Measurements from ENCODE around the gene GAD2. TPM values are rescaled to one million over a fixed set of nuclear protein-coding genes. Genes with fewer than 3 reads are reported as not detected.

GAD2 gene
- total RNA-seq, 4 donors from 2014 or later = not detected

DNA sequence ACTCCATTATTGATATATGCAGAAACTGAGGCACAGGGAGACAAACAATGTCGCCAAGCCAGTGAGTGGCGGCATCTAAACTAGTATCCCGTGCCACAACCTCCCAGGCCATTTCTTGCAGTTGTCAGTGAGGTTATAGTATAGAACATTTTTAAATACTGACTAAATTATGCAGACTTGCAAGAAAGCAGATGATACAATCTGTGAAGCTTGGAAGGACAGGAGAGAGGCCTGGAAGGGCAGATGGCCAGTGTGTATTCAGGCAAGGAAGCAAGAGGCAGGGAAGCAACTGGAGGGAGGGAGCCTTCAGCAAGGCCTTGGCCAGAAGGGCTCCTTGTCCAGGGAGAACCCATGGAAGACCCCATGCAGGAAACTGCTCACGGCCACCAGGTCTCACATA is 111.2 kb downstream of the GAD2 start:
- H3K4me3 ChIP-seq = no peak overlapping the region
- H3K27ac ChIP-seq = no peak overlapping the region
- no peak for DNase-seq (ENCODE audit: low spot score in 2 of 2)
- no peaks in the 10 kb centered on the region for H3K9me3 ChIP-seq
- 93 to 94% methylated on average over 4 of the region's 4 CpGs for WGBS, 2 donors
- H3K36me3 ChIP-seq = no peaks in the 10 kb centered on the region
- TF ChIP-seq POLR2A (IDR thresholded peaks at IDR 0.05) (no peak), CTCF (IDR thresholded peaks at IDR 0.05) (no peak), EP300 (IDR thresholded peaks at IDR 0.05) (no peak)
- H3K27me3 ChIP-seq = no peaks in the 10 kb centered on the region
- H3K4me1 ChIP-seq = no peaks in the 10 kb centered on the region

GRCh38 chr10:26331371-26331770 is 114.8 kb downstream of the GAD2 start:
- DNase-seq (ENCODE audit: low spot score in 2 of 2) = no peak
- WGBS, 2 donors = 35 to 40% methylated on average over 3 of the region's 3 CpGs
- Histone ChIP-seq H3K36me3 (no peaks in the 10 kb centered on the region), H3K4me1 (no peaks in the 10 kb centered on the region), H3K27me3 (no peaks in the 10 kb centered on the region), H3K4me3 (no peak overlapping the region), H3K9me3 (peaks cover 0 to 20% (median 5%) of the 10 kb centered on the region in 4 donors), H3K27ac (no peak overlapping the region)
- TF ChIP-seq EP300 (IDR thresholded peaks at IDR 0.05) = no peak
- TF ChIP-seq POLR2A (IDR thresholded peaks at IDR 0.05) = no peak
- TF ChIP-seq CTCF (IDR thresholded peaks at IDR 0.05) = no peak

- H3K36me3 ChIP-seq = no peaks in the 10 kb centered on the region
- no peak overlapping the region for H3K4me3 ChIP-seq
- no peaks in the 10 kb centered on the region for H3K27me3 ChIP-seq
- TF ChIP-seq CTCF (IDR thresholded peaks at IDR 0.05) (no peak), EP300 (IDR thresholded peaks at IDR 0.05) (no peak), POLR2A (IDR thresholded peaks at IDR 0.05) (no peak)
- H3K27ac ChIP-seq = no peak overlapping the region
- 76 to 88% methylated on average over 4 of the region's 4 CpGs for WGBS, 2 donors
- peaks cover 0 to 20% (median 5%) of the 10 kb centered on the region in 4 donors for H3K9me3 ChIP-seq
- no peaks in the 10 kb centered on the region for H3K4me1 ChIP-seq
- no peak for DNase-seq (ENCODE audit: low spot score in 2 of 2)
These were observed 117.8 kb downstream of the GAD2 start for GRCh38 chr10:26334232-26334931.

- Histone ChIP-seq H3K9me3 (peaks cover 0 to 20% (median 5%) of the 10 kb centered on the region in 4 donors), H3K36me3 (no peaks in the 10 kb centered on the region), H3K27ac (no peak overlapping the region), H3K4me3 (peak overlapping the region in 2 of 4 donors; percentile 12 to 27), H3K4me1 (no peaks in the 10 kb centered on the region), H3K27me3 (no peaks in the 10 kb centered on the region)
- TF ChIP-seq POLR2A (IDR thresholded peaks at IDR 0.05) (no peak), EP300 (IDR thresholded peaks at IDR 0.05) (no peak), CTCF (IDR thresholded peaks at IDR 0.05) (peak; percentile 45 to 74 (median 72))
- WGBS, 2 donors = 16 to 17% methylated on average over 7 of the region's 7 CpGs
- peak in 1 of 2 donors; percentile 23 for DNase-seq (ENCODE audit: low spot score in 2 of 2)
These were observed 118.5 kb downstream of the GAD2 start for GRCh38 chr10:26334932-26335573.

- Histone ChIP-seq H3K4me1 (no peaks in the 10 kb centered on the region), H3K9me3 (peaks cover 0 to 20% (median 5%) of the 10 kb centered on the region in 4 donors), H3K4me3 (peak overlapping the region in 2 of 4 donors; percentile 12 to 27), H3K36me3 (no peaks in the 10 kb centered on the region), H3K27me3 (no peaks in the 10 kb centered on the region), H3K27ac (no peak overlapping the region)
- TF ChIP-seq CTCF (IDR thresholded peaks at IDR 0.05) = no peak
- TF ChIP-seq EP300 (IDR thresholded peaks at IDR 0.05) = no peak
- TF ChIP-seq POLR2A (IDR thresholded peaks at IDR 0.05) = no peak
- no peak for DNase-seq (ENCODE audit: low spot score in 2 of 2)
- 63 to 64% methylated on average over 6 of the region's 6 CpGs for WGBS, 2 donors
These were observed 119.1 kb downstream of the GAD2 start for GRCh38 chr10:26335574-26336093.

Measured in tibial nerve (tissue), 4 donors.